Ascending aorta (tissue), 2 donors: Measurements from ENCODE around the gene CPD. TPM values are rescaled to one million over a fixed set of nuclear protein-coding genes. Genes with fewer than 3 reads are reported as not detected.

Source experiments
- DNase-seq, 2 donors: peaks; one replicate each; pipeline ENCODE4 v3.0.0-alpha.2; 2019; ENCODE audit warnings: low spot score in 2 of 2
- H3K27ac ChIP-seq, 2 donors: fragments of 200-600 bp; sonication (generic); one replicate each; pipeline ENCODE4 v1.5.1; 2016 to 2017; ENCODE audit warnings: mild to moderate bottlenecking in 1 of 2
- H3K27me3 ChIP-seq: fragments of 200-600 bp; sonication (generic); one replicate; pipeline ENCODE4 v1.5.1; 2017
- H3K36me3 ChIP-seq, 2 donors: fragments of 200-600 bp; sonication (generic); one replicate each; pipeline ENCODE4 v1.5.1; 2016
- H3K4me1 ChIP-seq, 2 donors: fragments of 200-600 bp; sonication (generic); one replicate each; pipeline ENCODE4 v1.5.1; 2016 to 2017; ENCODE audit warnings: mild to moderate bottlenecking in 1 of 2
- H3K4me3 ChIP-seq, 2 donors: fragments of 200-600 bp; sonication (generic); one replicate each; pipeline ENCODE4 v1.5.1; 2016 to 2017; ENCODE audit warnings: mild to moderate bottlenecking in 1 of 2
- H3K9me3 ChIP-seq, 2 donors: fragments of 200-600 bp; sonication (generic); one replicate each; pipeline ENCODE4 v1.5.1; 2016
- CTCF ChIP-seq, 3 experiments: fragments of 200-600 bp in 2 of 3; fragments of 450-650 bp in 1 of 3; sonication (generic) in 2 of 3; IDR thresholded peaks; one replicate each; pipeline ENCODE4 v1.5.1; 2016 to 2019; ENCODE audit warnings: antibody characterized with exemption in 3 of 3, mild to moderate bottlenecking in 1 of 3, moderate library complexity in 1 of 3
- intact Hi-C: fragments of 100-400 bp; cut with DNase I; formaldehyde crosslinking; loops from one replicate; pipeline ENCODE4 v1.15.1; 2023
- total RNA-seq: library from RNA; depleted of rRNA; stranded (reverse); fragments of >200 nt; gene quantifications from one replicate; pipeline ENCODE4 v1.1.0, GENCODE V29; 2016

CPD gene
- total RNA-seq, 1 donor from 2014 or later, result 141 TPM

DNA sequence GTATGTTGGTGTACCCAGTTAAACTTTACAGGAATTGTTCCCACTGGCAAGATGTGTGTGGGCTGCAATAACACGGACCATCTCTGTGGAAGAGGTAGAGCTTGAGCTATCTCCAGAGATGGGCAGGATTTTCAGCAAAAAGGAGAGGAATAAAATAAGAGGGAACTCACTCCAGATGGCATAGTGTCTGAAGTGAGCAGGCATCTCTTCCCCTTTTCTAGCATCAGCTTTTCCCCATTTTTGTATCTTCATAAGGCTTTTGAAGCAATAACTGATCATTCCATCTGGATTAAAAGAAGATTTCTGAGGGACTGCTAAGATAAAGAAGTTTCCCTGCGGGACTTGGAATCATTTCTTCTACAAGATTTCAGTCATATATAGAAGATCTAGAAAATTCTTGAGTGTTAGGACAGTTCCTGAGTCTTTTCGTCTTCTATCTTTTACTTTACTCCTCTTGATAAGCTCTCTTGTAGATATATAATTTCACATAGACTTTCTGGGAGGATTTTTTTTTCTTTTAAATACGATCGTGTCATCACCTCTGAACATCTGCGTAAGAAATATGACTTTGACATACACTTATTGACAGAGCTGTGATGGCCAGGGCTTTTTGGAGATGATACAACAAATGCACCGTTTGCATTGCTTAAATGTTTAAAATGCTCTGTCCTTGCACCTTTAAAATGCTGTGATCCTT, 2.1 kb downstream of the CPD start:
- Histone ChIP-seq H3K27me3 (no peaks in the 10 kb centered on the region), H3K9me3 (no peaks in the 10 kb centered on the region), H3K27ac (no peak overlapping the region), H3K4me3 (peak overlapping the region; percentile 81 to 90), H3K36me3 (peaks cover 0 to 3% of the 10 kb centered on the region in 2 donors), H3K4me1 (peaks cover 0 to 4% of the 10 kb centered on the region in 2 donors)
- intact Hi-C loops, result no loop called here
- no peak for DNase-seq
- no peak for TF ChIP-seq CTCF (IDR thresholded peaks at IDR 0.05)

DNA sequence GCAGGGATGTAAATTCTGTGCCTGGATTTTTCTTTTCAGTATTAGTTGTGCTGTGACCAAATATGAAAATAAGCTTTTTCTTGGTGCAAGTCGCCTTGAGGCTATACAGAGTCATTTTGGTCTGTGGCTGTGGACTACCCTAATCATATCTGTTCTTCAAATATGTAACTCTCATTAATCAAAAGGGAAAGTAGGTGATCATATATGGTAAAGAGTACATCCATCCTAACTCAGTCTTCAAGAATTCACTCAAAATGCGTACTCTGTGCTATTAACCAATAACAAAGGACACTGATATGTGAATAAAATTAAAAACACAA, 2.6 kb downstream of the CPD start:
- Histone ChIP-seq H3K27ac (no peak overlapping the region), H3K36me3 (peaks cover 0 to 8% of the 10 kb centered on the region in 2 donors), H3K27me3 (no peaks in the 10 kb centered on the region), H3K4me3 (peak overlapping the region; percentile 81 to 90), H3K4me1 (peaks cover 0 to 4% of the 10 kb centered on the region in 2 donors), H3K9me3 (no peaks in the 10 kb centered on the region)
- no peak for DNase-seq
- no peak for TF ChIP-seq CTCF (IDR thresholded peaks at IDR 0.05)
- intact Hi-C loops, result no loop called here

- Histone ChIP-seq H3K27me3 (no peaks in the 10 kb centered on the region), H3K27ac (no peak overlapping the region), H3K4me3 (no peak overlapping the region), H3K9me3 (no peaks in the 10 kb centered on the region), H3K36me3 (peaks cover 0 to 15% of the 10 kb centered on the region in 2 donors), H3K4me1 (peaks cover 0 to 4% of the 10 kb centered on the region in 2 donors)
- intact Hi-C loops, result no loop called here
- TF ChIP-seq CTCF (IDR thresholded peaks at IDR 0.05), result no peak
- DNase-seq, result no peak
Measured at GRCh38 chr17:30382345-30382744, 3.6 kb downstream of the CPD start.

- Histone ChIP-seq H3K9me3 (no peaks in the 10 kb centered on the region), H3K4me3 (no peak overlapping the region), H3K4me1 (no peaks in the 10 kb centered on the region), H3K27me3 (no peaks in the 10 kb centered on the region), H3K27ac (no peak overlapping the region), H3K36me3 (peaks cover 27 to 39% of the 10 kb centered on the region in 2 donors)
- no peak for DNase-seq
- TF ChIP-seq CTCF (IDR thresholded peaks at IDR 0.05), result no peak
- intact Hi-C loops, result no loop called here
Measured at GRCh38 chr17:30388321-30389179, 9.8 kb downstream of the CPD start.

- no peaks in the 10 kb centered on the region for H3K4me1 ChIP-seq
- intact Hi-C loops, result no loop called here
- peaks cover 27 to 39% of the 10 kb centered on the region in 2 donors for H3K36me3 ChIP-seq
- no peaks in the 10 kb centered on the region for H3K27me3 ChIP-seq
- no peak overlapping the region for H3K27ac ChIP-seq
- DNase-seq, result no peak
- no peak for TF ChIP-seq CTCF (IDR thresholded peaks at IDR 0.05)
- no peaks in the 10 kb centered on the region for H3K9me3 ChIP-seq
- no peak overlapping the region for H3K4me3 ChIP-seq
Measured at GRCh38 chr17:30389756-30390300, 11.1 kb downstream of the CPD start.
